Measurements from ENCODE around the gene APOC4.

The APOC4 gene

DNA sequence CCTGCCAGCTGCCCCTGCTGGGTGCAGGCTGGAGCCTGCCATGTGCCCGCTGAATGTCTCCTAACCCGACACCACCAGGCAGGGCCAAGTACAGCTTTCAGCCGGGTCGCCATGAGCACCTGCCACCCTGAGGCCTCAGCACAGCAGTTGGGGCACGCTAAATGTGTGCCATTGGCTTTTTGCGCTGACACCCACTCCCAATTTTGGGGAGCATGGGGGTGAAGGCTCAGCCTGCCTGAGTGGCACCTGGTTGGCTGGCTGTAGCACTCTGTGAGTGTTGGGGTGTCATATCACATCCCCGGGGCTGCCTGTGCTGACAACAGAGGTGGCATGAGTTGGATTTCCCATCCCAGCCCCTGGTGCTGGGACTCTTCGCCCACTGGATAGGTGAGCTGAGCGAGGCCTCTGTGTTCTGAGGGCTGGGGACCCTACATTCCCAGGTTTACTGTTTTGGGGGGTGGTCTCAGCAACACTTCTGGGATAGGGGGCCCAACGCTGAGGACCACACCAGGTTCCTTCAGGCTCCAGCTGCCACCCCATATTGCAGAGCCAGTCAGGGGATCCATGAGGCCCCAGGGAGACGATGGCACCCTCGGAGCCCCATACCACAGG lies 52.0 kb downstream of the APOC4 start:
- no peak for ATAC-seq
- DNase-seq: no peak

All from stimulated activated naive CD8-positive, alpha-beta T cell treated with anti-CD3 and anti-CD28 coated beads, Interleukin-15, Interleukin-2, amounts not matched to agents 100 U/mL and 50 U/mL, for 24 hours (primary cell).